Neural cell (in vitro differentiated cells): ENCODE measurements around the gene AMD1. TPM values are rescaled to one million over a fixed set of nuclear protein-coding genes. Genes with fewer than 3 reads are reported as not detected.

Experiments used
- H2AFZ ChIP-seq: fragments of 200-600, 300-800 bp; sonication (generic), shearing (Covaris generic); 2 replicates; pipeline ENCODE4 v1.6.0; 2014; ENCODE audit warnings: low read depth, mild to moderate bottlenecking, antibody characterized with exemption, low read length, moderate library complexity
- H3F3A ChIP-seq: fragments of 200-600 bp; shearing (Covaris generic); 2 replicates; pipeline ENCODE4 v1.6.1; 2016; ENCODE audit warnings: mild to moderate bottlenecking, moderate library complexity, mixed read lengths, antibody characterized with exemption, low read length; ENCODE audit not compliant: insufficient read depth, poor library complexity, severe bottlenecking
- H3K27ac ChIP-seq: fragments of 200-600, 300-800 bp; sonication (generic), shearing (Covaris generic); 2 replicates; pipeline ENCODE4 v1.5.1; 2014; ENCODE audit warnings: mild to moderate bottlenecking, low read length, moderate library complexity
- H3K27me3 ChIP-seq: fragments of 300-800, 200-600 bp; sonication (generic), shearing (Covaris generic); 2 replicates; pipeline ENCODE4 v1.6.0; 2014; ENCODE audit warnings: mild to moderate bottlenecking, low read depth, low read length, moderate library complexity; ENCODE audit not compliant: insufficient read depth
- H3K36me3 ChIP-seq: fragments of 300-800, 200-600 bp; sonication (generic), shearing (Covaris generic); 2 replicates; pipeline ENCODE4 v1.5.1; 2014; ENCODE audit warnings: mild to moderate bottlenecking, antibody characterized with exemption, low read length, moderate library complexity; ENCODE audit not compliant: insufficient read depth
- H3K4me2 ChIP-seq: fragments of 300-800, 200-600 bp; sonication (generic), shearing (Covaris generic); 2 replicates; pipeline ENCODE4 v1.6.0; 2014; ENCODE audit warnings: mild to moderate bottlenecking, low read length
- H3K4me3 ChIP-seq: fragments of 300-800, 200-600 bp; sonication (generic), shearing (Covaris generic); 2 replicates; pipeline ENCODE4 v1.5.1; 2014; ENCODE audit warnings: mild to moderate bottlenecking, low read length, moderate library complexity
- H3K79me2 ChIP-seq: fragments of 200-600 bp; shearing (Covaris generic); replicated peaks from 2 replicates; pipeline ENCODE4 v1.6.0; 2014; ENCODE audit warnings: mild to moderate bottlenecking, low read length, moderate library complexity; ENCODE audit not compliant: insufficient read depth
- H3K9ac ChIP-seq: fragments of 300-800, 200-600 bp; sonication (generic), shearing (Covaris generic); 2 replicates; pipeline ENCODE4 v1.6.1; 2016; ENCODE audit warnings: mild to moderate bottlenecking, low read length, mixed read lengths
- H3K9me2 ChIP-seq: fragments of 200-600 bp; shearing (Covaris generic); 2 replicates; pipeline ENCODE4 v1.6.1; 2016; ENCODE audit warnings: mild to moderate bottlenecking, low read length, mixed read lengths; ENCODE audit not compliant: insufficient read depth
- H3K9me3 ChIP-seq: fragments of 200-600, 300-800 bp; sonication (generic), shearing (Covaris generic); 2 replicates; pipeline ENCODE4 v1.6.1; 2016; ENCODE audit warnings: mild to moderate bottlenecking, mixed run types, low read length, moderate library complexity, mixed read lengths
- H4K20me1 ChIP-seq: fragments of 200-600 bp; shearing (Covaris generic); 2 replicates; pipeline ENCODE4 v1.6.1; 2016; ENCODE audit warnings: mild to moderate bottlenecking, mixed run types; ENCODE audit not compliant: insufficient read depth
- CTCF ChIP-seq: fragments of 450-650 bp; IDR thresholded peaks from 2 replicates; pipeline ENCODE4 v1.5.1; 2014; ENCODE audit warnings: antibody characterized with exemption, mild to moderate bottlenecking, moderate library complexity; ENCODE audit not compliant: poor library complexity, severe bottlenecking
- MXI1 ChIP-seq: fragments of 450-650 bp; conservative IDR thresholded peaks from 2 replicates; pipeline ENCODE4 v1.6.1; 2014; ENCODE audit warnings: antibody characterized with exemption, mild to moderate bottlenecking; ENCODE audit not compliant: poor library complexity, severe bottlenecking
- POLR2AphosphoS5 ChIP-seq: IDR thresholded peaks from 2 replicates; pipeline ENCODE4 v1.6.1; 2012
- RAD21 ChIP-seq: fragments of 450-650 bp; conservative IDR thresholded peaks from 2 replicates; pipeline ENCODE4 v1.6.1; 2014; ENCODE audit warnings: antibody characterized with exemption, mild to moderate bottlenecking, moderate library complexity
- REST ChIP-seq: IDR thresholded peaks from 2 replicates; pipeline ENCODE4 v1.6.1; 2012; ENCODE audit warnings: borderline replicate concordance
- SMC3 ChIP-seq: fragments of 450-650 bp; conservative IDR thresholded peaks from 2 replicates; pipeline ENCODE4 v1.6.1; 2014; ENCODE audit warnings: antibody characterized with exemption, mild to moderate bottlenecking, moderate library complexity; ENCODE audit not compliant: poor library complexity
- TAF1 ChIP-seq: IDR thresholded peaks from 2 replicates; pipeline ENCODE4 v1.6.1; 2012; ENCODE audit warnings: low read depth
- polyA plus RNA-seq: library from polyadenylated mRNA; depleted of rRNA; stranded (reverse); fragments of >200 nt; gene quantifications from 2 replicates; pipeline ENCODE4 v1.2.3, GENCODE V29; 2014

The AMD1 gene
- polyA plus RNA-seq, 1 donor from 2014 or later = 86.5 TPM

GRCh38 chr6:110859335-110859792 is 15.2 kb upstream of the AMD1 start:
- Histone ChIP-seq H2AFZ (no peak overlapping the region), H3K9ac (no peak overlapping the region)

GRCh38 chr6:110864824-110865223 is 9.8 kb upstream of the AMD1 start:
- no peaks in the 10 kb centered on the region for H3K36me3 ChIP-seq
- TF ChIP-seq SMC3 = no peak
- no peak for TF ChIP-seq TAF1
- no peak for TF ChIP-seq MXI1
- TF ChIP-seq CTCF = no peak
- no peak overlapping the region for H3K27ac ChIP-seq
- no peaks in the 10 kb centered on the region for H3F3A ChIP-seq
- H3K27me3 ChIP-seq = no peaks in the 10 kb centered on the region
- H3K9ac ChIP-seq = no peak overlapping the region
- no peaks in the 10 kb centered on the region for H4K20me1 ChIP-seq
- H3K79me2 ChIP-seq = no peaks in the 10 kb centered on the region
- H3K9me3 ChIP-seq = no peaks in the 10 kb centered on the region
- no peak overlapping the region for H3K4me3 ChIP-seq
- no peak overlapping the region for H2AFZ ChIP-seq
- no peak overlapping the region for H3K4me2 ChIP-seq
- no peaks in the 10 kb centered on the region for H3K9me2 ChIP-seq

More at GRCh38 chr6:110859335-110859792, 15.2 kb upstream of the AMD1 start:
- Histone ChIP-seq H3K79me2 (no peaks in the 10 kb centered on the region), H3K9me2 (no peaks in the 10 kb centered on the region), H3F3A (no peaks in the 10 kb centered on the region), H3K9me3 (no peaks in the 10 kb centered on the region), H4K20me1 (no peaks in the 10 kb centered on the region), H3K4me3 (no peak overlapping the region), H3K27ac (no peak overlapping the region), H3K4me2 (no peak overlapping the region), H3K36me3 (no peaks in the 10 kb centered on the region), H3K27me3 (no peaks in the 10 kb centered on the region)
- no peak for TF ChIP-seq REST
- TF ChIP-seq SMC3 = no peak
- TF ChIP-seq RAD21 = no peak
- TF ChIP-seq CTCF = no peak
- TF ChIP-seq POLR2AphosphoS5 = no peak
